HEK293 (cell line): ENCODE data around the gene ZNF316.

ENCODE experiments used
- CTCF ChIA-PET: fragments of 350-600 bp; formaldehyde crosslinking; extraction: SDS; loops from one replicate; lab custom pipeline; 2021; ENCODE audit warnings: antibody characterized with exemption; lab: Yijun Ruan, JAX
- POLR2A ChIA-PET: fragments of 300-600 bp; formaldehyde crosslinking; extraction: SDS; loops from one replicate; lab custom pipeline; 2020; ENCODE audit warnings: antibody characterized with exemption, inconsistent platforms; lab: Yijun Ruan, JAX
- H3K27ac ChIP-seq: fragments of 200-500 bp; sonication (Bioruptor generic); 2 replicates; pipeline ENCODE4 v1.5.1; 2014; ENCODE audit warnings: low read depth, low read length, control low read depth, inconsistent platforms; ENCODE audit errors: extremely low read depth
- H3K36me3 ChIP-seq, 2 experiments: fragments of 200-500 bp in 1 of 2; sonication (Bioruptor generic) in 1 of 2; 1 replicate in 1 of 2; 2 replicates in 1 of 2; pipeline ENCODE4 v1.5.1; 2014 to 2017; ENCODE audit warnings: inconsistent platforms in 2 of 2, low read length in 2 of 2; ENCODE audit not compliant: control insufficient read depth in 2 of 2, insufficient read depth in 1 of 2
- H3K4me1 ChIP-seq: fragments of 200-500 bp; sonication (Bioruptor generic); 2 replicates; pipeline ENCODE4 v1.5.1; 2014; ENCODE audit warnings: mild to moderate bottlenecking, low read length, inconsistent platforms; ENCODE audit not compliant: control insufficient read depth, insufficient read depth
- H3K4me3 ChIP-seq: 2 replicates; pipeline ENCODE4 v1.5.1; 2011; ENCODE audit warnings: low read depth, mild to moderate bottlenecking, control low read depth, low read length, moderate library complexity
- H3K9me3 ChIP-seq: fragments of 200-500 bp; sonication (Bioruptor generic); 2 replicates; pipeline ENCODE4 v1.5.1; 2014; ENCODE audit warnings: low read depth, low read length, inconsistent platforms; ENCODE audit not compliant: control insufficient read depth, insufficient read depth
- HOXC10 ChIP-seq: sonication (generic); formaldehyde crosslinking; IDR thresholded peaks from 2 replicates; pipeline ENCODE4 v1.8.1; 2023; ENCODE audit warnings: mild to moderate bottlenecking, missing genetic modification reagents
- KLF9 ChIP-seq: fragments of 450-650 bp; formaldehyde crosslinking; IDR thresholded peaks from 2 replicates; pipeline ENCODE4 v1.5.1; 2016; ENCODE audit warnings: missing biosample characterization, missing genetic modification characterization, low read depth
- ZBTB11 ChIP-seq: fragments of 450-650 bp; formaldehyde crosslinking; conservative IDR thresholded peaks from 2 replicates; pipeline ENCODE4 v1.5.1; 2016; ENCODE audit warnings: low read depth, missing biosample characterization, missing genetic modification characterization
- ZBTB6 ChIP-seq: fragments of 450-650 bp; formaldehyde crosslinking; IDR thresholded peaks from 2 replicates; pipeline ENCODE4 v1.5.1; 2017; ENCODE audit warnings: missing biosample characterization, missing genetic modification characterization
- ZFHX2 ChIP-seq: fragments of 450-650 bp; formaldehyde crosslinking; conservative IDR thresholded peaks from 2 replicates; pipeline ENCODE4 v1.5.1; 2016; ENCODE audit warnings: missing biosample characterization, missing genetic modification characterization
- ZNF18 ChIP-seq: fragments of 450-650 bp; formaldehyde crosslinking; IDR thresholded peaks from 2 replicates; pipeline ENCODE4 v1.5.1; 2016; ENCODE audit warnings: missing biosample characterization, missing genetic modification characterization
- ZNF211 ChIP-seq: fragments of 450-650 bp; formaldehyde crosslinking; IDR thresholded peaks from 2 replicates; pipeline ENCODE4 v1.5.1; 2016; ENCODE audit warnings: low read depth, missing biosample characterization, missing genetic modification characterization
- ZNF214 ChIP-seq: fragments of 450-650 bp; formaldehyde crosslinking; IDR thresholded peaks from 2 replicates; pipeline ENCODE4 v1.5.1; 2017; ENCODE audit warnings: missing biosample characterization, mild to moderate bottlenecking, missing genetic modification characterization, borderline replicate concordance
- ZNF350 ChIP-seq: fragments of 450-650 bp; formaldehyde crosslinking; IDR thresholded peaks from 2 replicates; pipeline ENCODE4 v1.5.0; 2017; ENCODE audit warnings: missing biosample characterization, mild to moderate bottlenecking, missing genetic modification characterization
- ZNF366 ChIP-seq: fragments of 450-650 bp; formaldehyde crosslinking; conservative IDR thresholded peaks from 2 replicates; pipeline ENCODE4 v1.5.1; 2016; ENCODE audit warnings: missing biosample characterization, missing genetic modification characterization
- ZNF560 ChIP-seq: fragments of 450-650 bp; formaldehyde crosslinking; IDR thresholded peaks from 2 replicates; pipeline ENCODE4 v1.5.1; 2017; ENCODE audit warnings: missing biosample characterization, missing genetic modification characterization, borderline replicate concordance
- ZNF677 ChIP-seq: fragments of 450-650 bp; IDR thresholded peaks from 2 replicates; pipeline ENCODE4 v1.5.0; 2018; ENCODE audit warnings: missing biosample characterization, mild to moderate bottlenecking, missing genetic modification characterization, moderate library complexity
- ZNF704 ChIP-seq: fragments of 450-650 bp; formaldehyde crosslinking; IDR thresholded peaks from 2 replicates; pipeline ENCODE4 v1.5.1; 2016; ENCODE audit warnings: missing biosample characterization, missing genetic modification characterization
- ZNF837 ChIP-seq: fragments of 450-650 bp; formaldehyde crosslinking; IDR thresholded peaks from 2 replicates; pipeline ENCODE4 v1.5.1; 2016; ENCODE audit warnings: missing biosample characterization, missing genetic modification characterization

The ZNF316 gene

GRCh38 chr7:6651851-6652445 lies 14.8 kb downstream of the ZNF316 start (continued):
- no peak for TF ChIP-seq KLF9 (tag by site-specific recombination)

- POLR2A ChIA-PET = no interaction called here
- CTCF ChIA-PET = no interaction called here
- H3K9me3 ChIP-seq = no peaks in the 10 kb centered on the region
- H3K4me1 ChIP-seq = no peaks in the 10 kb centered on the region
- H3K4me3 ChIP-seq = no peak overlapping the region
- H3K27ac ChIP-seq = no peak overlapping the region
- peaks cover 6 to 69% of the 10 kb centered on the region in 2 experiments; a peak in 2 of 3 replicates for H3K36me3 ChIP-seq
- no peak for TF ChIP-seq ZNF18 (tag by site-specific recombination)
Observed at GRCh38 chr7:6652446-6653011, 15.4 kb downstream of the ZNF316 start.

- ChIA-PET POLR2A (no interaction called here), CTCF (no interaction called here)
- Histone ChIP-seq H3K36me3 (peaks cover 6 to 61% of the 10 kb centered on the region in 2 experiments; a peak in 2 of 3 replicates), H3K4me1 (no peaks in the 10 kb centered on the region), H3K9me3 (no peaks in the 10 kb centered on the region), H3K4me3 (no peak overlapping the region), H3K27ac (no peak overlapping the region)
- TF ChIP-seq ZNF350 = no peak
- no peak for TF ChIP-seq ZNF704 (tag by site-specific recombination)
- no peak for TF ChIP-seq ZNF211
- no peak for TF ChIP-seq ZNF366 (tag by site-specific recombination)
- TF ChIP-seq KLF9 (tag by site-specific recombination) = no peak
- TF ChIP-seq ZBTB6 (tag by site-specific recombination) = no peak
- TF ChIP-seq ZNF214 (tag by site-specific recombination) = no peak
- TF ChIP-seq ZFHX2 (tag by site-specific recombination) = no peak
- no peak for TF ChIP-seq ZNF560
Observed at GRCh38 chr7:6653071-6654003, 16.2 kb downstream of the ZNF316 start.

GRCh38 chr7:6654113-6654841 lies 17.2 kb downstream of the ZNF316 start:
- Histone ChIP-seq H3K4me1 (no peaks in the 10 kb centered on the region), H3K4me3 (no peak overlapping the region), H3K9me3 (no peaks in the 10 kb centered on the region), H3K27ac (no peak overlapping the region), H3K36me3 (peaks cover 6 to 51% of the 10 kb centered on the region in 2 experiments; a peak in 2 of 3 replicates)
- ChIA-PET CTCF (interaction anchor here (0.6 kb wide), 1 partner anchor 138 kb away, joined by 4 read pairs; no protein-coding TSS in a partner anchor), POLR2A (no interaction called here)
- TF ChIP-seq ZNF677 (tag by site-specific recombination) = no peak
- no peak for TF ChIP-seq ZBTB11 (tag by site-specific recombination)
- TF ChIP-seq ZNF837 (tag by site-specific recombination) = no peak
- TF ChIP-seq HOXC10 = no peak
